Uterus (tissue), 4 donors: Measurements from ENCODE around the gene TFB2M. TPM values are rescaled to one million over a fixed set of nuclear protein-coding genes. Genes with fewer than 3 reads are reported as not detected.
A peak's percentile ranks its signal among the peaks of the same experiment; 100 is the strongest.

Experiments
- DNase-seq, 2 donors: peaks; one replicate each; pipeline ENCODE4 v3.0.0-alpha.2; 2019 to 2020
- H3K27ac ChIP-seq, 2 donors: fragments of 200-600 bp; sonication (generic); 1 replicate in 1 of 2; 2 replicates in 1 of 2; pipeline ENCODE4 v1.5.1; 2016 to 2018
- H3K27me3 ChIP-seq, 2 donors: fragments of 200-600 bp; sonication (generic); one replicate each; pipeline ENCODE4 v1.5.1; 2018 to 2019; ENCODE audit warnings: control low read depth in 1 of 2
- H3K36me3 ChIP-seq, 2 donors: fragments of 200-600 bp; sonication (generic); one replicate each; pipeline ENCODE4 v1.5.1; 2019; ENCODE audit warnings: control low read depth in 1 of 2
- H3K4me1 ChIP-seq, 2 donors: fragments of 200-600 bp; sonication (generic); one replicate each; pipeline ENCODE4 v1.5.1; 2018 to 2019; ENCODE audit warnings: control low read depth in 1 of 2
- H3K4me3 ChIP-seq, 2 donors: fragments of 200-600 bp; sonication (generic); 1 replicate in 1 of 2; 2 replicates in 1 of 2; pipeline ENCODE4 v1.5.1; 2018 to 2019; ENCODE audit warnings: mild to moderate bottlenecking in 1 of 2
- H3K9me3 ChIP-seq, 2 donors: fragments of 200-600 bp; sonication (generic); one replicate each; pipeline ENCODE4 v1.5.1; 2019; ENCODE audit warnings: control low read depth in 1 of 2
- POLR2A ChIP-seq, 2 donors: fragments of 450-650 bp; IDR thresholded peaks; one replicate each; pipeline ENCODE4 v1.6.1; 2016; ENCODE audit warnings: antibody characterized with exemption in 2 of 2, mild to moderate bottlenecking in 1 of 2, moderate library complexity in 1 of 2
- intact Hi-C: fragments of 100-400 bp; cut with DNase I; formaldehyde crosslinking; loops from one replicate; pipeline ENCODE4 v1.15.1; 2023; ENCODE audit warnings: low total_unique reads
- total RNA-seq, 4 donors: library from RNA; depleted of rRNA in 3 of 4; stranded (reverse); fragments of >200 nt in 3 of 4; gene quantifications; one replicate each; pipeline versions ENCODE4 v1.1.0 to v1.2.4, GENCODE V29; 2014 to 2023
- TF ChIP-seq, protein P1 (sequence below), 4 experiments: fragments of 200-600 bp in 2 of 4; fragments of 450-650 bp in 2 of 4; sonication (generic) in 2 of 4; IDR thresholded peaks; one replicate each; pipeline ENCODE4 v1.5.1; 2016 to 2019; ENCODE audit warnings: antibody characterized with exemption in 4 of 4, mild to moderate bottlenecking in 2 of 4, moderate library complexity in 1 of 4
- donor health status: DM: yes; HTN: yes; CAD: no.

Gene TFB2M
- total RNA-seq, 4 donors from 2014 or later, result 3.5 to 25.0 (median 8.8) TPM

DNA sequence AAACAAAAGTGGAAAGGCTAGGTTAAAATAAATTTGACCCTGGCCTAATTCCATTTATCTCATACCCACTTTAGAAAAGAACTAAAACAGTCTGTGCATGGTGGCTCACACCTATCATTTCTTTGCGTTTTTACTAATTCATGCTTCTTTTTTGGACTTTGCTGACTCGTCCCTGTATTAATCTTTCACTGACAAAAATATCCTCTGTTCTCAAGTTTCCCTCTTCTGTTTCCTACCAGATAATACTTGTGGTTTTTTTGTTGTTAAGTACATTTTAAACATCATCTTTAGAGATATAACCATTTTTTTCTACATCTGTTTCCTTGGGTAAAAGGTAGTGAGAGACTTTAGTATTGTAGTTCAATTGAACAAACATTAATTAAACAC, 11.7 kb upstream of the TFB2M start:
- Histone ChIP-seq H3K4me1 (peaks cover 0 to 10% of the 10 kb centered on the region in 2 donors), H3K4me3 (no peak overlapping the region), H3K27me3 (no peaks in the 10 kb centered on the region), H3K9me3 (no peaks in the 10 kb centered on the region), H3K36me3 (no peaks in the 10 kb centered on the region), H3K27ac (peak overlapping the region in 1 of 2 donors; percentile 31)
- intact Hi-C loops, result no loop called here
- TF ChIP-seq, protein P1, sequence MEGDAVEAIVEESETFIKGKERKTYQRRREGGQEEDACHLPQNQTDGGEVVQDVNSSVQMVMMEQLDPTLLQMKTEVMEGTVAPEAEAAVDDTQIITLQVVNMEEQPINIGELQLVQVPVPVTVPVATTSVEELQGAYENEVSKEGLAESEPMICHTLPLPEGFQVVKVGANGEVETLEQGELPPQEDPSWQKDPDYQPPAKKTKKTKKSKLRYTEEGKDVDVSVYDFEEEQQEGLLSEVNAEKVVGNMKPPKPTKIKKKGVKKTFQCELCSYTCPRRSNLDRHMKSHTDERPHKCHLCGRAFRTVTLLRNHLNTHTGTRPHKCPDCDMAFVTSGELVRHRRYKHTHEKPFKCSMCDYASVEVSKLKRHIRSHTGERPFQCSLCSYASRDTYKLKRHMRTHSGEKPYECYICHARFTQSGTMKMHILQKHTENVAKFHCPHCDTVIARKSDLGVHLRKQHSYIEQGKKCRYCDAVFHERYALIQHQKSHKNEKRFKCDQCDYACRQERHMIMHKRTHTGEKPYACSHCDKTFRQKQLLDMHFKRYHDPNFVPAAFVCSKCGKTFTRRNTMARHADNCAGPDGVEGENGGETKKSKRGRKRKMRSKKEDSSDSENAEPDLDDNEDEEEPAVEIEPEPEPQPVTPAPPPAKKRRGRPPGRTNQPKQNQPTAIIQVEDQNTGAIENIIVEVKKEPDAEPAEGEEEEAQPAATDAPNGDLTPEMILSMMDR (IDR thresholded peaks at IDR 0.05), result no peak
- TF ChIP-seq POLR2A (IDR thresholded peaks at IDR 0.05), result no peak
- DNase-seq, result no peak

DNA sequence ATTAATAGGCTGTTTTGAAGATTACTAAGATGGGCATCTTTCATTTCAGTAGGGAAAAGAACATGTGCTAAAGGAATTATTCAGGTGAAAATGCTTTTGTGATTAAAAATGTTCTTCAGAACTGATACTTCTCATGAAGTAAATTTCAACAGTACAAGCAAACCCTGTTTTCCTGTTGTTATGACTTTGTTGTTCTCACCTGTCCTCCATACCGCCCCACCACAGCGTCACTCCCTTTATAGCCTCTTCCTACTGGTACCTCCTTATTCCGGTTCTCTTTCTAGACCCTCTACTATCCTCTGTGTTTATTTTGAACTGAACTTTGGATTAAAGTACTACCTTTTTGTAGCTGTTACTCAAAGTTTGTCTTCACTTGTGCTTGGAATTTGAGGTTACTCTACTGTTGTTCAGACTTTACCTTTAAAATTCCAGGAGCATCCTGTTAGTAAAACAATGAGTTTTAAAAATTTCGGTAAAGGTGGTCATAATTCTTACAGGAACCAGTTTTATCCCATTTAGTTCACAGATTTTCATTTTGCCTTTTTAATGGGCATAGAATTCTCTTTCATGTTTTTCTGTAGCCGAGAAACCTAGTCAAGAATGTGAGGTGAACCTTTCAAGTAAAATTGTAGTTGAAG, 11.1 kb upstream of the TFB2M start:
- Histone ChIP-seq H3K4me3 (no peak overlapping the region), H3K27ac (peak overlapping the region in 1 of 2 donors; percentile 31), H3K36me3 (no peaks in the 10 kb centered on the region), H3K9me3 (no peaks in the 10 kb centered on the region), H3K27me3 (no peaks in the 10 kb centered on the region), H3K4me1 (peaks cover 0 to 10% of the 10 kb centered on the region in 2 donors)
- intact Hi-C loops, result no loop called here
- no peak for DNase-seq
- TF ChIP-seq, protein P1 (IDR thresholded peaks at IDR 0.05), result no peak
- TF ChIP-seq POLR2A (IDR thresholded peaks at IDR 0.05), result no peak

DNA sequence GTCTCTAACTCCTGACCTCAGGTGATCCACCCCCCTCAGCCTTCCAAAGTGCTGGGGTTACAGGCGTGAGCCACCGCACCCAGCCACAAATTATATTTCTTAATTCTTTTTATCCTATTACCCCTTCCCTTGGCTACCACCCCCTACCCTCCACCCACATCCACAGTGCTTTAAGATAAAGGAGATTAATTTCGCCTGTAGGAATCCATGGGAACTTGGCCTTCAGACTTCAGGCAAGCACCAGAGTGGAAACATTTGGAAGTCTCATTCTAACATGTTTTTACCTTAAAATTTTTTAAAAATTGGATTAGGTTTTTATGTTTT, 10.6 kb upstream of the TFB2M start:
- Histone ChIP-seq H3K36me3 (no peaks in the 10 kb centered on the region), H3K27me3 (no peaks in the 10 kb centered on the region), H3K4me1 (peaks cover 0 to 10% of the 10 kb centered on the region in 2 donors), H3K4me3 (no peak overlapping the region), H3K9me3 (no peaks in the 10 kb centered on the region), H3K27ac (peak overlapping the region in 1 of 2 donors; percentile 31)
- TF ChIP-seq, protein P1 (IDR thresholded peaks at IDR 0.05), result no peak
- TF ChIP-seq POLR2A (IDR thresholded peaks at IDR 0.05), result no peak
- intact Hi-C loops, result no loop called here
- DNase-seq, result no peak

DNA sequence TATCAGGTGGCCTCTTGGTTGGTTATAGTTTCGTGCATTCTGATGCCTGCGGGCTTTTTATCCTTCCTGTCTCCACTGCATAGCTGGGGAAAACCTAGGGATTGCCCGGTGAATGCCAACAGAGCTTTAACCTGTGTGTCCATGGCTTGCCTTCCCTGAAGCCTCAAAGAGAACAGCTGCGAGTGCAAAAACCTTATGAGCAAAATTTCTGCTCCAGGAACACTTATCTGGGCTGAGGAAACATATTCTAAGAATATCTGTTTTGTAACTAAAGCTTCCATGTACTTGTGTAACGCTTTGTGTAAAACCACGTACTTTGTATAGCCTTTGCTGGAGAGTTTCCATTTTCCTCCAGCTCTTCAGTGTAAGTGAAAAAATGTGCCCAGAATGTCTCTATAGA, 7.4 kb upstream of the TFB2M start:
- Histone ChIP-seq H3K36me3 (no peaks in the 10 kb centered on the region), H3K27me3 (no peaks in the 10 kb centered on the region), H3K4me3 (no peak overlapping the region), H3K4me1 (no peaks in the 10 kb centered on the region), H3K9me3 (no peaks in the 10 kb centered on the region), H3K27ac (peak overlapping the region in 1 of 2 donors; percentile 65)
- intact Hi-C loops, result no loop called here
- DNase-seq, result no peak
- TF ChIP-seq, protein P1 (IDR thresholded peaks at IDR 0.05), result no peak
- no peak for TF ChIP-seq POLR2A (IDR thresholded peaks at IDR 0.05)

DNA sequence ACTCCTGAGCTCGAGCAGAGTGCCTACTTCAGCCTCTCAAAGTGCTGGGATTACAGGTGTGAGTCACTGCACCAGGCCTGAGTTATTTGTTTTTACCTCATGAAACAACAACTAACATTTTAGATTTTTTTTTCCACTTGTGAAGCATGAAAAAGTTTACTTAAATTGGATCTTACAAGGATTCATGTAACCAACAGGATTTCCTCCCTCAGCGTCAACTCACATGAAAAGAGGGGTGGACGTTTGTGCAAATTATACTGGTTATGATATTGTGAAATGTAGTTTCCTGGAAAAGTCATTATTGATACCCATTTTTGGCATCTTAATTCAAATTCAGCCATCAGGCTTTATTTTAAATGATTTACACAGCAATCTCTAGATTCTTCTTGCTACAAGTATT, 6.7 kb upstream of the TFB2M start:
- H3K4me3 ChIP-seq, result no peak overlapping the region
- intact Hi-C loops, result no loop called here
- H3K27me3 ChIP-seq, result no peaks in the 10 kb centered on the region
- H3K27ac ChIP-seq, result peak overlapping the region in 1 of 2 donors; percentile 65
- no peak for DNase-seq
- no peaks in the 10 kb centered on the region for H3K9me3 ChIP-seq
- TF ChIP-seq, protein P1 (IDR thresholded peaks at IDR 0.05), result no peak
- TF ChIP-seq POLR2A (IDR thresholded peaks at IDR 0.05), result no peak
- no peaks in the 10 kb centered on the region for H3K4me1 ChIP-seq
- H3K36me3 ChIP-seq, result no peaks in the 10 kb centered on the region
